HepG2 (cell line): ENCODE results near the gene TOM1L1.

Experiments used
- AKAP8 ChIP-seq: sonication (generic); formaldehyde crosslinking; IDR thresholded peaks from 2 replicates; pipeline ENCODE4 v1.5.1; 2020; ENCODE audit warnings: mild to moderate bottlenecking, missing genetic modification reagents
- CTCF ChIP-seq: sonication (generic); formaldehyde crosslinking; IDR thresholded peaks from 2 replicates; pipeline ENCODE4 v1.5.0; 2020; ENCODE audit warnings: mild to moderate bottlenecking, missing genetic modification reagents, moderate library complexity
- EHMT2 ChIP-seq: fragments of 200-600 bp; sonication (generic); IDR thresholded peaks from 2 replicates; pipeline ENCODE4 v1.7.0; 2017; ENCODE audit warnings: antibody characterized with exemption, low read depth, low read length, borderline replicate concordance
- EP300 ChIP-seq, 3 experiments: sonication (generic) in 1 of 3; formaldehyde crosslinking in 1 of 3; IDR thresholded peaks; 2 replicates each; pipeline versions ENCODE4 v1.5.1 to v1.6.1; 2011 to 2020; ENCODE audit warnings: low read depth in 2 of 3, low read length in 2 of 3, borderline replicate concordance in 1 of 3, improper control_type of control experiment in 1 of 3, mild to moderate bottlenecking in 1 of 3, missing genetic modification reagents in 1 of 3, moderate library complexity in 1 of 3
- FOXK2 ChIP-seq: fragments of 450-650 bp; IDR thresholded peaks from 2 replicates; pipeline ENCODE4 v1.6.1; 2016
- JDP2 ChIP-seq: sonication (generic); formaldehyde crosslinking; IDR thresholded peaks from 2 replicates; pipeline ENCODE4 v1.8.1; 2022; ENCODE audit warnings: missing genetic modification reagents, borderline replicate concordance
- POLR2A ChIP-seq, 2 experiments: IDR thresholded peaks; 2 replicates each; pipeline ENCODE4 v1.6.1; 2011; ENCODE audit warnings: low read depth in 2 of 2, low read length in 2 of 2, mild to moderate bottlenecking in 1 of 2, moderate library complexity in 1 of 2; ENCODE audit not compliant: insufficient read depth in 1 of 2
- ZBTB33 ChIP-seq: sonication (generic); formaldehyde crosslinking; IDR thresholded peaks from 2 replicates; pipeline ENCODE4 v1.4.0; 2020; ENCODE audit warnings: missing genetic modification reagents
- ZNF274 ChIP-seq: sonication (generic); formaldehyde crosslinking; IDR thresholded peaks from 2 replicates; pipeline ENCODE4 v1.5.1; 2020; ENCODE audit warnings: mild to moderate bottlenecking, missing genetic modification reagents
- ZNF512 ChIP-seq: sonication (generic); formaldehyde crosslinking; IDR thresholded peaks from 2 replicates; pipeline ENCODE4 v1.4.0; 2020; ENCODE audit warnings: mild to moderate bottlenecking, missing genetic modification reagents
- TF ChIP-seq, protein P1 (sequence below): sonication (generic); formaldehyde crosslinking; IDR thresholded peaks from 2 replicates; pipeline ENCODE4 v1.4.0; 2020; ENCODE audit warnings: missing genetic modification reagents

GRCh38 chr17:54906683-54907082, 6.0 kb downstream of the TOM1L1 start:
- TF ChIP-seq FOXK2 (no peak), ZNF512 (CRISPR knock-in tag) (no peak), CTCF (CRISPR knock-in tag) (no peak), EP300 (IDR thresholded peaks at IDR 0.05; ENCODE audit: low read depth in 2 of 2, low read length in 2 of 2) (no peak), EP300 (CRISPR knock-in tag; IDR thresholded peaks at IDR 0.05; ENCODE audit: borderline replicate concordance) (no peak), ZBTB33 (CRISPR knock-in tag) (no peak), EHMT2 (no peak), POLR2A (IDR thresholded peaks at IDR 0.05; ENCODE audit: insufficient read depth in 1 of 2, low read depth in 2 of 2, low read length in 2 of 2) (no peak), ZNF274 (no peak), AKAP8 (CRISPR knock-in tag) (no peak), JDP2 (CRISPR knock-in tag) (no peak)
- TF ChIP-seq, protein P1, sequence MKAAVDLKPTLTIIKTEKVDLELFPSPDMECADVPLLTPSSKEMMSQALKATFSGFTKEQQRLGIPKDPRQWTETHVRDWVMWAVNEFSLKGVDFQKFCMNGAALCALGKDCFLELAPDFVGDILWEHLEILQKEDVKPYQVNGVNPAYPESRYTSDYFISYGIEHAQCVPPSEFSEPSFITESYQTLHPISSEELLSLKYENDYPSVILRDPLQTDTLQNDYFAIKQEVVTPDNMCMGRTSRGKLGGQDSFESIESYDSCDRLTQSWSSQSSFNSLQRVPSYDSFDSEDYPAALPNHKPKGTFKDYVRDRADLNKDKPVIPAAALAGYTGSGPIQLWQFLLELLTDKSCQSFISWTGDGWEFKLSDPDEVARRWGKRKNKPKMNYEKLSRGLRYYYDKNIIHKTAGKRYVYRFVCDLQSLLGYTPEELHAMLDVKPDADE: no peak
